Gastroesophageal sphincter (tissue), 3 donors: Measurements from ENCODE around the gene BBS4.

Experiments used
- CTCF ChIP-seq, 4 experiments: fragments of 200-600 bp in 2 of 4; fragments of 450-650 bp in 2 of 4; sonication (generic) in 1 of 4; IDR thresholded peaks; one replicate each; pipeline ENCODE4 v1.5.1; 2017 to 2019; ENCODE audit warnings: antibody characterized with exemption in 4 of 4, mild to moderate bottlenecking in 2 of 4, moderate library complexity in 2 of 4
- EP300 ChIP-seq: sonication (generic); formaldehyde crosslinking; IDR thresholded peaks from one replicate; pipeline ENCODE4 v1.6.1; 2017; ENCODE audit warnings: antibody characterized with exemption, mild to moderate bottlenecking
- POLR2AphosphoS5 ChIP-seq: sonication (generic); formaldehyde crosslinking; IDR thresholded peaks from one replicate; pipeline ENCODE4 v1.6.1; 2017; ENCODE audit warnings: antibody characterized with exemption

- no peak for TF ChIP-seq CTCF (IDR thresholded peaks at IDR 0.05)
- TF ChIP-seq EP300 = no peak
- no peak for TF ChIP-seq POLR2AphosphoS5
Observed at GRCh38 chr15:72782274-72783003, 96.4 kb downstream of the BBS4 start.
